Caco-2 (cell line): Measurements from ENCODE around the gene SERP1. TPM values are rescaled to one million over a fixed set of nuclear protein-coding genes. Genes with fewer than 3 reads are reported as not detected.

Experiments
- BruUV-seq: library from RNA; stranded (reverse); fragments of 400-500 nt; replicated peaks from 2 replicates; lab custom pipeline; 2021; lab: Mats Ljungman, UMichigan
- CTCF ChIA-PET: fragments of 300-600 bp; sonication (Branson Sonifier 250); formaldehyde crosslinking; loops from one replicate; lab custom pipeline; 2022; ENCODE audit warnings: antibody characterized with exemption; lab: Charles Lee
- POLR2A ChIA-PET: fragments of 300-600 bp; sonication (Branson Sonifier 250); formaldehyde crosslinking; loops from one replicate; lab custom pipeline; 2022; ENCODE audit warnings: antibody characterized with exemption; lab: Charles Lee
- DNase-seq, 2 experiments: peaks; one replicate each; pipeline versions ENCODE4 v3.0.0 to v3.0.0-alpha.2; 2020 to 2022
- H3K27me3 ChIP-seq: replicated peaks from 2 replicates; pipeline ENCODE4 v1.6.0; 2011; ENCODE audit warnings: low read length; ENCODE audit not compliant: control insufficient read depth, insufficient read depth
- H3K36me3 ChIP-seq: 2 replicates; pipeline ENCODE4 v1.5.1; 2011; ENCODE audit warnings: low read length; ENCODE audit not compliant: control insufficient read depth, insufficient read depth
- H3K4me1 ChIP-seq: fragments of 250-450 bp; sonication (Bioruptor Pico); 2 replicates; pipeline ENCODE4 v1.5.1; 2020; ENCODE audit warnings: mild to moderate bottlenecking
- H3K4me3 ChIP-seq: 2 replicates; pipeline ENCODE4 v1.5.1; 2011; ENCODE audit warnings: low read depth, mild to moderate bottlenecking, control low read depth, low read length
- H3K9me3 ChIP-seq: fragments of 250-450 bp; sonication (Bioruptor Pico); 2 replicates; pipeline ENCODE4 v1.5.1; 2020; ENCODE audit warnings: mild to moderate bottlenecking, moderate library complexity
- H3K27ac Mint-ChIP-seq: one replicate; pipeline ENCODE4 v1.8.0; 2022; ENCODE audit warnings: mixed read lengths; ENCODE audit not compliant: unreplicated experiment
- H3K27me3 Mint-ChIP-seq: one replicate; pipeline ENCODE4 v1.8.0; 2022; ENCODE audit warnings: mixed read lengths; ENCODE audit not compliant: insufficient read depth, unreplicated experiment
- H3K36me3 Mint-ChIP-seq: one replicate; pipeline ENCODE4 v1.8.0; 2022; ENCODE audit warnings: mild to moderate bottlenecking, mixed read lengths; ENCODE audit not compliant: insufficient read depth, unreplicated experiment
- H3K4me1 Mint-ChIP-seq: one replicate; pipeline ENCODE4 v1.8.0; 2022; ENCODE audit warnings: low read depth, mixed read lengths; ENCODE audit not compliant: unreplicated experiment
- H3K4me3 Mint-ChIP-seq: one replicate; pipeline ENCODE4 v1.8.0; 2022; ENCODE audit warnings: mild to moderate bottlenecking, moderate library complexity, mixed read lengths; ENCODE audit not compliant: unreplicated experiment
- H3K9me3 Mint-ChIP-seq: one replicate; pipeline ENCODE4 v1.8.0; 2022; ENCODE audit warnings: mixed read lengths; ENCODE audit not compliant: unreplicated experiment
- intact Hi-C: fragments of 100-400 bp; cut with micrococcal nuclease; formaldehyde crosslinking; loops from one replicate; pipeline ENCODE4 v1.10.0; 2022; ENCODE audit not compliant: unreplicated experiment
- total RNA-seq: library from RNA; stranded (reverse); gene quantifications from 2 replicates; pipeline ENCODE4 v1.2.3, GENCODE V29; 2022
- TF ChIP-seq, protein P1 (sequence below), 2 experiments: fragments of 200-600 bp in 1 of 2; IDR thresholded peaks; 1 replicate in 1 of 2; 2 replicates in 1 of 2; pipeline versions ENCODE4 v1.5.1 to v1.8.0; 2011 to 2022; ENCODE audit warnings: antibody characterized with exemption in 1 of 2, control low read depth in 1 of 2, inconsistent platforms in 1 of 2, low read depth in 1 of 2, low read length in 1 of 2, mild to moderate bottlenecking in 1 of 2, moderate library complexity in 1 of 2; ENCODE audit not compliant: insufficient read depth in 1 of 2, severe bottlenecking in 1 of 2, unreplicated experiment in 1 of 2

The SERP1 gene
- total RNA-seq, 1 experiment from 2014 or later, result 89.4 TPM

DNA sequence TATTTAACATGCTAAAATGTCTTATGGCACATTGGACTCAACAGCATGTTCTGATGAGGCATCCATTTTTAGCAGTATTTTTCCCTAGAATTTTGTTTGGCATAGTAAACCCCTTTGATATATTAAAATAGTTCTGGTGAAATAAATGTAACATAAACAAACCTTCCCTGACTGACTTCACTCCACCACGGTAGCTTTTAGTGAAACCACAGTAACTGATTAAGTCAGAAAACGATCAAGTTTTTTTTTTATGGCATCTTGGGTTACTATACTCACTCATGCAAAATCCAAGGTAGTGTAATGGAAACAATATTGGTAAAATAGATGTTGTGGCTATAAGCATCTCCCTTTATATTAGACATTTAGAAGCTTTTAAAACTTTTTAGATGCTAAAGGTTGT lies 2.8 kb downstream of the SERP1 start:
- no TSS peak for BruUV-seq

DNA sequence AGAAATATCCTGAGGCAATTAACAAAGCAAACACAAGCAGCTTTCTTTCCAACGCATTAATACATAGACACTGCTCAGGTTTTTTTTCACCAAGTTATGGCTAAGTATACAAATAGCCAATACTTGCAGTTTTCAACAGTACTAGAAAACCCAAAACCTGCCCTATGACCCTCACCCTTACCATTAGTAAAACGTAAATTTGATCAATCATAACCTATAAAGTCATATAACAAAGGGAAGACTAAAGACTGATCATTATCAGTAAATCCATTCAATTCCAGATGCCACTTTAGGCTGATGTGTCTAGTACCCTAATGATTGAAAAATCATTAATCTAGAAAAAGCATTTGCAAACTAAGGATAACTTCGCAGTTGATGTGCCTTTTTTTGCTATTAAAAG lies 3.2 kb downstream of the SERP1 start:
- no peak overlapping the region for H3K4me3 Mint-ChIP-seq
- intact Hi-C loops, result no loop called here
- DNase-seq, result no peak
- TF ChIP-seq, protein P1, sequence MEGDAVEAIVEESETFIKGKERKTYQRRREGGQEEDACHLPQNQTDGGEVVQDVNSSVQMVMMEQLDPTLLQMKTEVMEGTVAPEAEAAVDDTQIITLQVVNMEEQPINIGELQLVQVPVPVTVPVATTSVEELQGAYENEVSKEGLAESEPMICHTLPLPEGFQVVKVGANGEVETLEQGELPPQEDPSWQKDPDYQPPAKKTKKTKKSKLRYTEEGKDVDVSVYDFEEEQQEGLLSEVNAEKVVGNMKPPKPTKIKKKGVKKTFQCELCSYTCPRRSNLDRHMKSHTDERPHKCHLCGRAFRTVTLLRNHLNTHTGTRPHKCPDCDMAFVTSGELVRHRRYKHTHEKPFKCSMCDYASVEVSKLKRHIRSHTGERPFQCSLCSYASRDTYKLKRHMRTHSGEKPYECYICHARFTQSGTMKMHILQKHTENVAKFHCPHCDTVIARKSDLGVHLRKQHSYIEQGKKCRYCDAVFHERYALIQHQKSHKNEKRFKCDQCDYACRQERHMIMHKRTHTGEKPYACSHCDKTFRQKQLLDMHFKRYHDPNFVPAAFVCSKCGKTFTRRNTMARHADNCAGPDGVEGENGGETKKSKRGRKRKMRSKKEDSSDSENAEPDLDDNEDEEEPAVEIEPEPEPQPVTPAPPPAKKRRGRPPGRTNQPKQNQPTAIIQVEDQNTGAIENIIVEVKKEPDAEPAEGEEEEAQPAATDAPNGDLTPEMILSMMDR (IDR thresholded peaks at IDR 0.05; ENCODE audit: insufficient read depth in 1 of 2, low read depth in 1 of 2, low read length in 1 of 2, severe bottlenecking in 1 of 2, unreplicated experiment in 1 of 2), result no peak
- peaks cover 58% of the 10 kb centered on the region for H3K36me3 Mint-ChIP-seq
- no peaks in the 10 kb centered on the region for H3K27me3 Mint-ChIP-seq
- CTCF ChIA-PET, result no interaction called here
- no peaks in the 10 kb centered on the region for H3K9me3 ChIP-seq
- no peak overlapping the region for H3K4me3 ChIP-seq
- H3K4me1 Mint-ChIP-seq, result peaks cover 6% of the 10 kb centered on the region
- BruUV-seq, result no TSS peak
- no peaks in the 10 kb centered on the region for H3K9me3 Mint-ChIP-seq
- POLR2A ChIA-PET, result no interaction called here
- H3K4me1 ChIP-seq, result peaks cover 11% of the 10 kb centered on the region
- peaks cover 3% of the 10 kb centered on the region; the same call in 1 of the 2 replicates for H3K36me3 ChIP-seq
- H3K27me3 ChIP-seq, result no peaks in the 10 kb centered on the region
- no peak overlapping the region for H3K27ac Mint-ChIP-seq

More for the DNA sequence above, 2.8 kb downstream of the SERP1 start:
- no peak for DNase-seq
- CTCF ChIA-PET, result no interaction called here
- H3K27me3 ChIP-seq, result no peaks in the 10 kb centered on the region
- TF ChIP-seq, protein P1 (IDR thresholded peaks at IDR 0.05; ENCODE audit: insufficient read depth in 1 of 2, low read depth in 1 of 2, low read length in 1 of 2, severe bottlenecking in 1 of 2, unreplicated experiment in 1 of 2), result no peak
- Mint-ChIP-seq H3K4me3 (no peak overlapping the region), H3K27ac (no peak overlapping the region), H3K4me1 (peaks cover 6% of the 10 kb centered on the region), H3K36me3 (peaks cover 58% of the 10 kb centered on the region), H3K27me3 (no peaks in the 10 kb centered on the region), H3K9me3 (no peaks in the 10 kb centered on the region)
- intact Hi-C loops, result no loop called here
- peaks cover 3% of the 10 kb centered on the region; the same call in 1 of the 2 replicates for H3K36me3 ChIP-seq
- H3K4me3 ChIP-seq, result no peak overlapping the region
- POLR2A ChIA-PET, result no interaction called here
- no peaks in the 10 kb centered on the region for H3K9me3 ChIP-seq
- H3K4me1 ChIP-seq, result peaks cover 11% of the 10 kb centered on the region

DNA sequence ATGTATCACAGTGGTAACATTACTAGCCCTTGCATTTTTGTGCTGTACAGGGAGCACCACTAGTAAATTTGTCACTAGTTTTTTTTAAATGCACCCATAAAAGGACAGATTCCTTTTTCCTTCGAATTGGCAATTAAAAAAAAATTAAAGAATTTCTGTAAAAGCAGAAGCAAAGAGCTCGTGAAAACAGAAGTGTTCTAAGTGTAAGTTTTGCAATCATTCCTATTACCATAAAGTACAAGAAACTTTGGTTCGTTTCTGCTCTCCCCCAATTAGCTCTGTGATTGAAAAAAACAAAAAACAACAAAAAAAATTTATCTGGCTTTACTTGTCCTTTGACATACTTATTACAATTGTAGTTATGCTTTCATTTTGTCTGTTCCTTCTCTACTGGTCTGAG lies 5.3 kb downstream of the SERP1 start:
- H3K9me3 ChIP-seq, result no peaks in the 10 kb centered on the region
- no TSS peak for BruUV-seq
- no peak overlapping the region for H3K4me3 ChIP-seq
- Mint-ChIP-seq H3K4me3 (no peak overlapping the region), H3K27ac (no peak overlapping the region), H3K9me3 (no peaks in the 10 kb centered on the region), H3K4me1 (no peaks in the 10 kb centered on the region), H3K27me3 (no peaks in the 10 kb centered on the region), H3K36me3 (peaks cover 43% of the 10 kb centered on the region)
- no peak for DNase-seq
- H3K4me1 ChIP-seq, result peaks cover 7% of the 10 kb centered on the region
- H3K27me3 ChIP-seq, result no peaks in the 10 kb centered on the region
- TF ChIP-seq, protein P1 (IDR thresholded peaks at IDR 0.05; ENCODE audit: insufficient read depth in 1 of 2, low read depth in 1 of 2, low read length in 1 of 2, severe bottlenecking in 1 of 2, unreplicated experiment in 1 of 2), result no peak
- peaks cover 3% of the 10 kb centered on the region; the same call in 1 of the 2 replicates for H3K36me3 ChIP-seq
- CTCF ChIA-PET, result no interaction called here
- POLR2A ChIA-PET, result interaction anchor here (0.6 kb wide), 1 partner anchor 27 kb away, joined by 4 read pairs; no protein-coding TSS in a partner anchor
- intact Hi-C loops, result no loop called here
